ENCODE data around the gene ZCCHC4.

DNA sequence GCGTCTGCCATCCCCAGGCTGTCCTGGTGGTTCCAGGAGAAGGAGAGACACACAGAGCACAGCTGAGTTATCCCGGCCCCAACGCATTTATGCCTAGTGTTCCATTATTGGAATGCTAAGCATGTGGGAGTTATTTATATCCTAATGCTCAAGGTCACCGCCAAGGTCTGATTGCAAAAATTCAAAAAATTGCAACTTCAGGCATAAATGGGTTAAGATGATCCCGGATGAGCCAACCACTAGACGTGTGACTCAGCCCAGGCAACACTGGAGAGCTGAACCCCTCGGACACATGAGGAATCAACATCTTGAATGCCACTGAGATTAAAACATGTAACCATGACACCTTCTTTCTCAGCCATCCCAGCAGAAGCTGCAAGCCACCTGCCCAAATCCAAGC lies 3.8 kb upstream of the ZCCHC4 start:
- TF ChIP-seq POLR2A (IDR thresholded peaks at IDR 0.05; ENCODE audit: low read length) (no peak), ZC3H11A (IDR thresholded peaks at IDR 0.05) (no peak), JUN (IDR thresholded peaks at IDR 0.05) (no peak), SMC3 (IDR thresholded peaks at IDR 0.05) (no peak), EHMT2 (IDR thresholded peaks at IDR 0.05; ENCODE audit: low read depth) (no peak), NR3C1 (IDR thresholded peaks at IDR 0.05) (no peak), EP300 (IDR thresholded peaks at IDR 0.05) (no peak), RFX5 (IDR thresholded peaks at IDR 0.05) (no peak), RAD21 (conservative IDR thresholded peaks at IDR 0.05 in 1 of 2, IDR thresholded peaks at IDR 0.05 in 1 of 2) (no peak)
- TF ChIP-seq, protein P1, sequence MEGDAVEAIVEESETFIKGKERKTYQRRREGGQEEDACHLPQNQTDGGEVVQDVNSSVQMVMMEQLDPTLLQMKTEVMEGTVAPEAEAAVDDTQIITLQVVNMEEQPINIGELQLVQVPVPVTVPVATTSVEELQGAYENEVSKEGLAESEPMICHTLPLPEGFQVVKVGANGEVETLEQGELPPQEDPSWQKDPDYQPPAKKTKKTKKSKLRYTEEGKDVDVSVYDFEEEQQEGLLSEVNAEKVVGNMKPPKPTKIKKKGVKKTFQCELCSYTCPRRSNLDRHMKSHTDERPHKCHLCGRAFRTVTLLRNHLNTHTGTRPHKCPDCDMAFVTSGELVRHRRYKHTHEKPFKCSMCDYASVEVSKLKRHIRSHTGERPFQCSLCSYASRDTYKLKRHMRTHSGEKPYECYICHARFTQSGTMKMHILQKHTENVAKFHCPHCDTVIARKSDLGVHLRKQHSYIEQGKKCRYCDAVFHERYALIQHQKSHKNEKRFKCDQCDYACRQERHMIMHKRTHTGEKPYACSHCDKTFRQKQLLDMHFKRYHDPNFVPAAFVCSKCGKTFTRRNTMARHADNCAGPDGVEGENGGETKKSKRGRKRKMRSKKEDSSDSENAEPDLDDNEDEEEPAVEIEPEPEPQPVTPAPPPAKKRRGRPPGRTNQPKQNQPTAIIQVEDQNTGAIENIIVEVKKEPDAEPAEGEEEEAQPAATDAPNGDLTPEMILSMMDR (IDR thresholded peaks at IDR 0.05): no peak
